Measurements from ENCODE around the gene ANO2.
"Not testable (repeated sequence)": the region's sequence is repeated elsewhere in the genome, so short reads cannot be mapped to it uniquely, and the experiment has no call there.

DNA sequence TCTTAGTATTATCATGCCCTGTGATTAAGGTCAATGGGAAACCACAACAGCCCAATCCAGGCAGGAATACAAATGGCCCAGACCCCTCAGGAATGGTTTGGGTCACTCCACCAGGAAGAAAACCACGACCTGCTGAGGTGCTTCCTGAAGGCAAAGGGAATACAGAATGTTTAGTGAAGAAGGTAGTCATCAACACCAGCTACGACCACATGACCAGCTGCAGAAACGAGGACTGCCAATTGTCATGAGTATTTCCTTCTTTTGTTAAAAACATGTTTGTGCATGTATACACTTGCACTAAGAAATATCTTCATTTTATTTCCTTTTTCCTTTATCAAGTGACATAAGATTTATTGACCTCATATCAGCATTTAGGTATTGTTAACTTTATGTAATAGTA is 119.3 kb downstream of the ANO2 start:
- TF ChIP-seq, protein P1, sequence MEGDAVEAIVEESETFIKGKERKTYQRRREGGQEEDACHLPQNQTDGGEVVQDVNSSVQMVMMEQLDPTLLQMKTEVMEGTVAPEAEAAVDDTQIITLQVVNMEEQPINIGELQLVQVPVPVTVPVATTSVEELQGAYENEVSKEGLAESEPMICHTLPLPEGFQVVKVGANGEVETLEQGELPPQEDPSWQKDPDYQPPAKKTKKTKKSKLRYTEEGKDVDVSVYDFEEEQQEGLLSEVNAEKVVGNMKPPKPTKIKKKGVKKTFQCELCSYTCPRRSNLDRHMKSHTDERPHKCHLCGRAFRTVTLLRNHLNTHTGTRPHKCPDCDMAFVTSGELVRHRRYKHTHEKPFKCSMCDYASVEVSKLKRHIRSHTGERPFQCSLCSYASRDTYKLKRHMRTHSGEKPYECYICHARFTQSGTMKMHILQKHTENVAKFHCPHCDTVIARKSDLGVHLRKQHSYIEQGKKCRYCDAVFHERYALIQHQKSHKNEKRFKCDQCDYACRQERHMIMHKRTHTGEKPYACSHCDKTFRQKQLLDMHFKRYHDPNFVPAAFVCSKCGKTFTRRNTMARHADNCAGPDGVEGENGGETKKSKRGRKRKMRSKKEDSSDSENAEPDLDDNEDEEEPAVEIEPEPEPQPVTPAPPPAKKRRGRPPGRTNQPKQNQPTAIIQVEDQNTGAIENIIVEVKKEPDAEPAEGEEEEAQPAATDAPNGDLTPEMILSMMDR (IDR thresholded peaks at IDR 0.05): not testable (repeated sequence)
- TF ChIP-seq POLR2A (IDR thresholded peaks at IDR 0.05): not testable (repeated sequence)

Data from uterus (tissue), 2 donors.